Muscle of leg (tissue), 11 donors: Measurements from ENCODE around the gene HP1BP3. TPM values are rescaled to one million over a fixed set of nuclear protein-coding genes. Genes with fewer than 3 reads are reported as not detected.

Experiments used
- DNase-seq: peaks from one replicate; pipeline ENCODE4 v3.0.0; 2013
- H3K27ac ChIP-seq: one replicate; pipeline ENCODE4 v1.5.1; 2013; ENCODE audit warnings: mild to moderate bottlenecking, low read length, control low read depth
- H3K27me3 ChIP-seq: one replicate; pipeline ENCODE4 v1.6.1; 2013; ENCODE audit warnings: low read length; ENCODE audit not compliant: control insufficient read depth, insufficient read depth
- H3K36me3 ChIP-seq: one replicate; pipeline ENCODE4 v1.6.1; 2013; ENCODE audit warnings: low read length; ENCODE audit not compliant: control insufficient read depth, insufficient read depth
- H3K4me1 ChIP-seq: one replicate; pipeline ENCODE4 v1.6.1; 2013; ENCODE audit warnings: low read length; ENCODE audit not compliant: control insufficient read depth, insufficient read depth
- H3K4me3 ChIP-seq: one replicate; pipeline ENCODE4 v1.5.1; 2013; ENCODE audit warnings: low read length, control low read depth
- H3K9me3 ChIP-seq: replicated peaks from 2 replicates; pipeline ENCODE4 v1.6.1; 2013; ENCODE audit warnings: low read depth, low read length; ENCODE audit not compliant: control insufficient read depth
- WGBS: methylation state at CpG from one replicate; pipeline ENCODE4 v1.1.5; 2013; ENCODE audit warnings: missing lambda C conversion rate; ENCODE audit not compliant: insufficient coverage; 5-methylcytosine and 5-hydroxymethylcytosine counted together
- polyA plus RNA-seq, 8 donors: library from polyadenylated mRNA; unstranded; fragments of 120-200 nt; gene quantifications; one replicate each; pipeline versions ENCODE4 v1.2.1 to v1.2.3, GENCODE V29; 2013; ENCODE audit warnings: inconsistent platforms in 1 of 8, low replicate concordance in 1 of 8; ENCODE audit not compliant: insufficient read length in 8 of 8, insufficient read depth in 1 of 8
- total RNA-seq: library from RNA; stranded (reverse); fragments of 120-200 nt; gene quantifications from one replicate; pipeline ENCODE4 v1.2.4, GENCODE V29; 2013

Gene HP1BP3
- total and polyA plus RNA-seq, 9 donors: 147 to 216 (median 164) TPM

DNA sequence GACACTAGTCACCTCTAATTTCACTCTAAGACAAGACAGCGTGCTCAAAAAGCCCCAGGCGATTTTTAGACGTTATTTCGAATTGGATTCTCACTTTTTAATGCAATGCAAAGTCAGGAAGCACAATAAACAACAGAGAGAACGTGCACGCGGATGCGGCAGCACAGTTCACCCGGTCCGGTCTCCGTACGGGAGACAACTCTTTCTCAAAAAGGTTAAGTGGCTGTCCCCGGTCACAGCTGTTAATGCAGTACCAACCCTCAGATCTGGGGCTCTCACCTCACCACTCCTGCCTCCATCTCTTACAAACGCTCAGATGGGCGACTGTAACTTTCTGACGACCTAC, 1.2 kb downstream of the HP1BP3 start:
- 0% methylated on average over 16 of the region's 16 CpGs for WGBS
- no peaks in the 10 kb centered on the region for H3K9me3 ChIP-seq
- no peaks in the 10 kb centered on the region for H3K36me3 ChIP-seq
- DNase-seq: no peak
- H3K4me3 ChIP-seq: peak overlapping the region; percentile 93
- peaks cover 9% of the 10 kb centered on the region for H3K4me1 ChIP-seq
- H3K27ac ChIP-seq: peak overlapping the region; percentile 92
- no peaks in the 10 kb centered on the region for H3K27me3 ChIP-seq

DNA sequence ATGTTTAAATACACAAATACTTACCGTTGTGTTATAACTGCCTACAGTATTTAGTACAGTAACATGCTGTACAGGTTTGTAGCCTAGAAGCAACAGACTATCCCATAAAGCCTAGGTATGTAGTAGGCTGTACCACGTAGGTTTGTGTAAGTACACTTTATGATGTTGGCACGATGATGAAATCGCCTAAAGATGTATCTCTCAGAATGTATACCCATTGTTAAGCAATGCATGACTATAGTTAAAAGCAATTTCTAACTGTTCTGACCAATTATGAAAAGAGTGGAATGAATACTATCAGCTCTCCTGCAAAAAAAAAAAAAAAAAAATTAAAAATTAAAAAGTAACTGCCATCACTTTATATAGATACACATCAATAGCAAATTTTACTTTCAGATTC, 11.4 kb downstream of the HP1BP3 start:
- WGBS: no CpG with 5 or more reads among the region's 4 CpGs
- H3K9me3 ChIP-seq: no peaks in the 10 kb centered on the region
- H3K4me1 ChIP-seq: no peaks in the 10 kb centered on the region
- peaks cover 35% of the 10 kb centered on the region for H3K36me3 ChIP-seq
- H3K4me3 ChIP-seq: no peak overlapping the region
- no peaks in the 10 kb centered on the region for H3K27me3 ChIP-seq
- DNase-seq: no peak
- no peak overlapping the region for H3K27ac ChIP-seq

DNA sequence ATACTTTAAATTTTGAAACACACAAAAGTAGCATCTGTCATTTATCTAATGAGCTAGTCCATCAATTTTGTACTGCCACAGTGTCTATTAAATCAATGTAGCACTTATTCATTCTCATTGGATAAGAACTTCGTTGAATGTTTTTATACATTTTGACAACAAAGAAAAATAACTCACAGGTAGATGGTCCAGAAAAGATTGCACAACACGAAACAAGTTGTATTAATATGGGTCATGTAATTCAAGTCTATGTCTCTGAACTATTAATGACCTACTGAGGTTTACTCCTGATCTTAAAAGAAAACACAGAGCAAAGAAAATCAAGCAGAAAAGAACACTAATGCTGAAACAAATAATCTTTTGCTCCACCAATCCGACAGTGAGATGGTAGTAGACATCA, 15.3 kb downstream of the HP1BP3 start:
- Histone ChIP-seq H3K27me3 (no peaks in the 10 kb centered on the region), H3K36me3 (peaks cover 46% of the 10 kb centered on the region), H3K4me3 (no peak overlapping the region), H3K9me3 (no peaks in the 10 kb centered on the region), H3K27ac (no peak overlapping the region), H3K4me1 (no peaks in the 10 kb centered on the region)
- no peak for DNase-seq
- WGBS: no CpG with 5 or more reads among the region's 3 CpGs

DNA sequence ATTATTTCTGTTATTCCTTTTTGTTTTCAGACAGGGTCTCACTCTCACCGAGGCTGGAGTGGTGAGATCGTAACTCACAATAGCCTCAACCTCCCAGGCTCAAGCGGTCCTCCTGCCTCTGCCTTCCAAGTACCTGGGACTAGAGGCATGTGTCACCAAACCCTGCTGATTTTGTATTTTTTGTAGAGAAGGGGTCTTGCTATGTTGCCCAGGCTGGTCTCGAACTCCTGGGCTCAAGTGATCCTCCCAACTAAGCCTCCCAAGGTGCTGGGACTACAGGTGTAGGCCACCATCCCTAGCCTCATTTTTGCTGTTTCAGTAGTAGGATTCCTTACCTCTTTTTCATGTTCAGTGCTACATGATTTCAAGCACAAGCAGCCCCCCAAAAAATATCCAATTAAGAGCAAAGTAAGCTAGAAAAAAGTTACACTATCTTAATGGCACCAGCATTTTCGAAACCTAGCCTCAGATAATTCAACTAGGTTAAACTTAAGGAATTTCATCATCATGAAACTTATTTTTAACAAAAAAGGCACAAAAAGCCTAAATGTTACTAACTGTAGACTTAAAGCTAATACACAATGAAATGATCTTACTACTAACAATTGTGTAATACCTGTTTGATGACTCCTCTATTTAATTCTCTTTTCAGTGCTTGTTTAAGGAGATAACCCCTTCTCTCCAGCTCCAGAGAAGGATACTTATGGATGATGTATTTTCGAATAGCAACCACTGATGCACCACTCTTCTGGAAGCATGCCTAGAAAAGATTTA, 16.6 kb downstream of the HP1BP3 start:
- H3K4me3 ChIP-seq: no peak overlapping the region
- no peaks in the 10 kb centered on the region for H3K4me1 ChIP-seq
- no peak overlapping the region for H3K27ac ChIP-seq
- H3K9me3 ChIP-seq: no peaks in the 10 kb centered on the region
- no peak for DNase-seq
- peaks cover 56% of the 10 kb centered on the region for H3K36me3 ChIP-seq
- H3K27me3 ChIP-seq: no peaks in the 10 kb centered on the region
- WGBS: no CpG with 5 or more reads among the region's 6 CpGs

DNA sequence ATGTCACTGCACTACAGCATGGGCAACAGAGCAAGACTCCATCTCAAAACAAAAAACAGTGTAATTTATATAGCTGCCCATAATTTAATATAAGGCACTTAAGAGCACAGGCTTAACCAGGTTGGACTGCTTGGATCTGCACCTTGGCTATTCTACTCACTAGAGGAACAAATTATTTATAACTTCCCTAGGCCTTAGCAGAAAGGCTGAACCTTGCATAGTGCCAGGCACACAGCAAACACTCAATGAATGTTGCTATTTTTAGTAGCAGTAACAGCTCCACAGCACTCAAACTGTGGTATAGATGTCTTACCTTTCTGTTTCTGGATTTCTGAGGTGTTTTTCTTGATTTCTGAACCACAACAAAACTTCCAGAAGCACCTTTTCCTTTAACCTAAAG, 19.8 kb downstream of the HP1BP3 start:
- Histone ChIP-seq H3K36me3 (peaks cover 60% of the 10 kb centered on the region), H3K4me1 (no peaks in the 10 kb centered on the region), H3K27me3 (no peaks in the 10 kb centered on the region), H3K27ac (no peak overlapping the region), H3K9me3 (no peaks in the 10 kb centered on the region), H3K4me3 (no peak overlapping the region)
- DNase-seq: no peak

DNA sequence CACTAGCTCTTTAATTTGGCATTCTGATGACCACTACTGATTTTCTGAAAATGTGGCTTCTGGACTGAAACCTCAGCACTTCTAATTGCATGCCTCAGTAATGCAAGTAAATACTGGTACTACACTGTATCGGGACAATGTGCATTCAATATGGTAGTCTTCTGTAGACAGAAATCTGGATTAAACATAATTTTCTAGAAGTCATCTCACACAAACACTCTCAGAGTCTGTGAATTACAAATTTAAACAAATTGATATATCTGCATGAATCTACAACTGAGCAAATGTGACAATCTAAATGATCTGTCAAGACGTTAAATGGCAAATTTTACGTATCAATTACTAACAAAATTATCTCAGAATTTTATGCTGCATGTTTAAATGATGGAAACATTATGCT, 23.7 kb downstream of the HP1BP3 start:
- WGBS: no CpG with 5 or more reads among the region's 3 CpGs
- Histone ChIP-seq H3K9me3 (no peaks in the 10 kb centered on the region), H3K4me1 (no peaks in the 10 kb centered on the region), H3K4me3 (no peak overlapping the region), H3K27me3 (no peaks in the 10 kb centered on the region), H3K36me3 (peaks cover 69% of the 10 kb centered on the region), H3K27ac (no peak overlapping the region)
- no peak for DNase-seq

DNA sequence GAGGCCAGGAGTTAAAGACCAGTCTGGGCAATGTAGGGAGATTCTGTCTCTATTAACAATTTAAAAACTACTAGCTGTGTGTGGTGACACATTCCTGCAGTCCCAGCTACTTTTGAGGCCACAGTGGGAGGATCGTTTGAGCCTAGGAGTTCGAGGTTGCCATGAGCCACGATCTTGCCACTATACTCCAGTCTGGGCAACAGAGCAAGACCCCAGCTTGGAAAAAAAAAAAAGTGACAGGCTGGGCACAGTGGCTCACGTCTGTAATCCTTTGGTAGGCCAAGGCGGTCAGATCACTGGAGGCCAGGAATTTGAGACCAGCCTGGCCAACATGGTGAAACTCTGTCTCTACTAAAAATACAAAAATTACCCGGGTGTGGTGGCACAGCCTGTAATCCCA, 26.8 kb downstream of the HP1BP3 start:
- no peak overlapping the region for H3K27ac ChIP-seq
- H3K4me3 ChIP-seq: no peak overlapping the region
- DNase-seq: no peak
- H3K36me3 ChIP-seq: peaks cover 68% of the 10 kb centered on the region
- H3K9me3 ChIP-seq: no peaks in the 10 kb centered on the region
- no peaks in the 10 kb centered on the region for H3K27me3 ChIP-seq
- H3K4me1 ChIP-seq: no peaks in the 10 kb centered on the region
- 95% methylated on average over 4 of the region's 6 CpGs for WGBS

DNA sequence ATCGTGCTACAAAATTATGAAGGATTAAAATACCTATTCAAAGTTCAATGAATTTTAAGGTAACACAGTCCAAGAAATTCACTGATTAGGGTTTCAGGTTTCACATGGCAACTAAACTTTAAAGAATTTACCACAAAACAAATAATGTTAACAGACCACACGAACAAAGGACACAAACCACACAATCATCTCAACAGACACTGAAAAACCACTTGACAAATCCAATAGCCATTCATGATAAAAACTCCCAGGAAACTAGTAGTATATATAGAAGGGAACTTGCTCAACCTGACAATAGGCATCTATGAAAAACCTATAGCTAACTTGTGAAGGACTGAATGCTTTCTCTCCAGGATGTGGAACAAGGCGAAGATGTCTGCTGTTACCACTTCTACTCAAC, 33.5 kb downstream of the HP1BP3 start:
- no peaks in the 10 kb centered on the region for H3K4me1 ChIP-seq
- no peak overlapping the region for H3K4me3 ChIP-seq
- no CpG with 5 or more reads among the region's 3 CpGs for WGBS
- no peak overlapping the region for H3K27ac ChIP-seq
- DNase-seq: no peak
- H3K36me3 ChIP-seq: peaks cover 33% of the 10 kb centered on the region
- no peaks in the 10 kb centered on the region for H3K9me3 ChIP-seq
- H3K27me3 ChIP-seq: no peaks in the 10 kb centered on the region

DNA sequence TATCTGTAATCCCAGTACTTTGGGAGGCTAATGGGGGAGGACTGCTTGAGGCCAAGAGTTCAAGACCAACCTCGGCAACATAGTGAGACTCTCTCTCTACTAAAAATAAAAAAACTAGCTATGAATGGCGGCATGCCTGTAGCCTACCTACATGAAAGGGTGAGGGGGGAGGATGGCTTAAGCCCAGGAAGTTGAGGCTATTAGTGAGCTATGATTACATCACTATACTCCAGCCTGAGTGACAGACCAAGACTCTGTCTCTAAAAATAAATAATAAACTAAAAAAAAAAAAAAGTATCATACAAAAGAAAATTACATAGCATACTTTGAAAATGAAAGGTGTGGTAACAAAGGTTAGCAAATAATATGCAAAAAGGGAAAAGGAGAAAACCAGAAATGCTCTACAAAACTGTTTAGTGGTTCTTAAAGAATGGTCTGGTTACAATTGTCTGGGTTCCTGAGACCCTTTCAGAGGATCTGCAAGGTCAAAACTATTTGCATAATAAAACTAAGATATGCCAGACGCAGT, 35.6 kb downstream of the HP1BP3 start:
- H3K36me3 ChIP-seq: peaks cover 35% of the 10 kb centered on the region
- no peak overlapping the region for H3K27ac ChIP-seq
- H3K27me3 ChIP-seq: no peaks in the 10 kb centered on the region
- WGBS: 86% methylated on average over 1 of the region's 3 CpGs
- no peak for DNase-seq
- H3K4me3 ChIP-seq: no peak overlapping the region
- H3K9me3 ChIP-seq: no peaks in the 10 kb centered on the region
- H3K4me1 ChIP-seq: no peaks in the 10 kb centered on the region

DNA sequence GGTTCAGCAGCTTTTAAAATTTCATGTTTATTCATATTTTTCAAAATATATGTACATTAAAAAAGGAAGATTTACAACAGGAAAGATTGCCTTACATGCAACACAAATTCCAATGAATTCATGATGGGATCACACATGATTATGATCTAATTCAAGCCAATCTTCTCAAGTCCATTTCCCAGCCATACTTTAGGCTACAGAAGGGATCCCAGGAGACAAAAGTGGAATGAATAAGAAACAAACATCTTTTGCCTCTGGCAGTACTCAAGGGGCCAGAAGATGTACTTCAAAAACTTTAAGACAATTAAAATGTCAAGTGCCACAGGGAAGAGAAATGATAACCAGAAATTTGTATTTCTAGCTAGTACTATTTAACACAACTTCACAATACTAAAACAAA, 44.4 kb downstream of the HP1BP3 start:
- Histone ChIP-seq H3K4me3 (no peak overlapping the region), H3K36me3 (peaks cover 57% of the 10 kb centered on the region), H3K9me3 (no peaks in the 10 kb centered on the region), H3K4me1 (no peaks in the 10 kb centered on the region), H3K27me3 (no peaks in the 10 kb centered on the region), H3K27ac (no peak overlapping the region)
- no peak for DNase-seq

DNA sequence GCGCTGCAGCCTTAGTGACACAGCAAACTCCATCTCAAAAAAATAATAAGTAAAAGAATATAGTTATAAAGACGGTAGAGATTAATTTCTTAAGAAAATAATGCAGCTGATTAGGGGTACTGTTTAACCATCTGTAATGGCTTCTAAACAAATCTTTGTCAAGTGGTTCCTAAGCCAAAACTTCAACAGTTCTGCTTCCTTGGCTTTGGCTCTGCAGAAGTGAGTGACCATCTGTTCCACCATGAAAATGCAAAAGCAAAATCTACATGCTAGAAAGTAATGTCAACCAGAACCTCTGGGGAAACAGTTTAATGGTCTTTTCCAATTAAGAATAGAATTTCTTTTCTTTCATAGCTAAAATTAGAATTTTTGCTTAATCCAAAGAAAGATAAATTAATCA, 46.3 kb downstream of the HP1BP3 start:
- H3K4me1 ChIP-seq: no peaks in the 10 kb centered on the region
- peaks cover 46% of the 10 kb centered on the region for H3K36me3 ChIP-seq
- no peak for DNase-seq
- no peaks in the 10 kb centered on the region for H3K9me3 ChIP-seq
- no peaks in the 10 kb centered on the region for H3K27me3 ChIP-seq
- WGBS: no CpG with 5 or more reads among the region's 2 CpGs
- H3K27ac ChIP-seq: no peak overlapping the region
- no peak overlapping the region for H3K4me3 ChIP-seq
